ENCODE measurements around the gene MYO3B.

Gene MYO3B

GRCh38 chr2:170696948-170697347 lies 519.0 kb downstream of the MYO3B start:
- no peaks in the 10 kb centered on the region for H3F3A ChIP-seq (ENCODE audit: insufficient read depth, low read length)
- H3K9ac ChIP-seq (ENCODE audit: low read length) = no peak overlapping the region
- no peak overlapping the region for H3K4me3 ChIP-seq (ENCODE audit: low read length)
- no peaks in the 10 kb centered on the region for H3K36me3 ChIP-seq (replicated peaks; ENCODE audit: insufficient read depth, low read length)
- H2AFZ ChIP-seq (ENCODE audit: low read length) = no peak overlapping the region
- no peaks in the 10 kb centered on the region for H3K27me3 ChIP-seq (replicated peaks; ENCODE audit: insufficient read depth, low read length)
- H3K27ac ChIP-seq (ENCODE audit: low read length) = no peak overlapping the region
- H3K4me1 ChIP-seq (ENCODE audit: low read length) = no peaks in the 10 kb centered on the region
- H3K9me2 ChIP-seq (replicated peaks; ENCODE audit: insufficient read depth, low read length) = no peaks in the 10 kb centered on the region
- no peak for DNase-seq
- H3K79me2 ChIP-seq (ENCODE audit: low read length) = no peaks in the 10 kb centered on the region
- TF ChIP-seq EZH2phosphoT487 (IDR thresholded peaks at IDR 0.05; ENCODE audit: low read length) (no peak), EZH2 (optimal IDR thresholded peaks at IDR 0.05; ENCODE audit: low read depth, low read length) (no peak), CTCF (IDR thresholded peaks at IDR 0.05; ENCODE audit: low read length) (no peak)
- H3K9me3 ChIP-seq (replicated peaks; ENCODE audit: insufficient read depth, low read length) = no peaks in the 10 kb centered on the region
- no peak overlapping the region for H3K4me2 ChIP-seq (ENCODE audit: low read depth, low read length)
- H4K20me1 ChIP-seq (ENCODE audit: insufficient read depth, low read length) = no peaks in the 10 kb centered on the region

GRCh38 chr2:170701011-170701410 lies 523.1 kb downstream of the MYO3B start:
- H3K79me2 ChIP-seq (ENCODE audit: low read length) = no peaks in the 10 kb centered on the region
- H3K27ac ChIP-seq (ENCODE audit: low read length) = no peak overlapping the region
- no peaks in the 10 kb centered on the region for H3K9me3 ChIP-seq (replicated peaks; ENCODE audit: insufficient read depth, low read length)
- H3K9me2 ChIP-seq (replicated peaks; ENCODE audit: insufficient read depth, low read length) = no peaks in the 10 kb centered on the region
- H2AFZ ChIP-seq (ENCODE audit: low read length) = no peak overlapping the region
- H3F3A ChIP-seq (ENCODE audit: insufficient read depth, low read length) = no peaks in the 10 kb centered on the region
- DNase-seq = no peak
- H3K36me3 ChIP-seq (replicated peaks; ENCODE audit: insufficient read depth, low read length) = no peaks in the 10 kb centered on the region
- no peak for TF ChIP-seq EZH2 (optimal IDR thresholded peaks at IDR 0.05; ENCODE audit: low read depth, low read length)
- no peak for TF ChIP-seq EZH2phosphoT487 (IDR thresholded peaks at IDR 0.05; ENCODE audit: low read length)
- no peak for TF ChIP-seq CTCF (IDR thresholded peaks at IDR 0.05; ENCODE audit: low read length)
- no peak overlapping the region for H3K4me2 ChIP-seq (ENCODE audit: low read depth, low read length)
- H3K27me3 ChIP-seq (replicated peaks; ENCODE audit: insufficient read depth, low read length) = no peaks in the 10 kb centered on the region
- no peaks in the 10 kb centered on the region for H4K20me1 ChIP-seq (ENCODE audit: insufficient read depth, low read length)
- H3K4me1 ChIP-seq (ENCODE audit: low read length) = no peaks in the 10 kb centered on the region
- no peak overlapping the region for H3K4me3 ChIP-seq (ENCODE audit: low read length)
- no peak overlapping the region for H3K9ac ChIP-seq (ENCODE audit: low read length)

- Histone ChIP-seq H3K36me3 (replicated peaks; ENCODE audit: insufficient read depth, low read length) (no peaks in the 10 kb centered on the region), H2AFZ (ENCODE audit: low read length) (no peak overlapping the region), H3K27me3 (replicated peaks; ENCODE audit: insufficient read depth, low read length) (no peaks in the 10 kb centered on the region), H3K9me2 (replicated peaks; ENCODE audit: insufficient read depth, low read length) (no peaks in the 10 kb centered on the region), H3K9ac (ENCODE audit: low read length) (no peak overlapping the region), H3K9me3 (replicated peaks; ENCODE audit: insufficient read depth, low read length) (no peaks in the 10 kb centered on the region), H3K4me2 (ENCODE audit: low read depth, low read length) (no peak overlapping the region), H3K4me3 (ENCODE audit: low read length) (no peak overlapping the region), H3F3A (ENCODE audit: insufficient read depth, low read length) (no peaks in the 10 kb centered on the region), H3K4me1 (ENCODE audit: low read length) (no peaks in the 10 kb centered on the region), H3K27ac (ENCODE audit: low read length) (no peak overlapping the region), H4K20me1 (ENCODE audit: insufficient read depth, low read length) (no peaks in the 10 kb centered on the region), H3K79me2 (ENCODE audit: low read length) (no peaks in the 10 kb centered on the region)
- DNase-seq = no peak
- TF ChIP-seq EZH2phosphoT487 (IDR thresholded peaks at IDR 0.05; ENCODE audit: low read length) (no peak), EZH2 (optimal IDR thresholded peaks at IDR 0.05; ENCODE audit: low read depth, low read length) (no peak), CTCF (IDR thresholded peaks at IDR 0.05; ENCODE audit: low read length) (no peak)
Measured at GRCh38 chr2:170703776-170704476, 526.0 kb downstream of the MYO3B start.
